GM18951 (cell line): ENCODE measurements around the gene KCNT2.

Source experiments
- POLR2A ChIP-seq: IDR thresholded peaks from 4 replicates; pipeline ENCODE4 v1.6.1; 2011; ENCODE audit warnings: mild to moderate bottlenecking; ENCODE audit not compliant: insufficient read length, insufficient read depth; ENCODE audit errors: extremely low read depth
- in situ Hi-C: fragments of 300-500 bp; cut with MboI; formaldehyde crosslinking; loops from one replicate; pipeline ENCODE4 v1.12.0; 2022; ENCODE audit warnings: low sequenced_read_pairs, mixed read lengths, inconsistent platforms; ENCODE audit not compliant: unreplicated experiment

The KCNT2 gene

DNA sequence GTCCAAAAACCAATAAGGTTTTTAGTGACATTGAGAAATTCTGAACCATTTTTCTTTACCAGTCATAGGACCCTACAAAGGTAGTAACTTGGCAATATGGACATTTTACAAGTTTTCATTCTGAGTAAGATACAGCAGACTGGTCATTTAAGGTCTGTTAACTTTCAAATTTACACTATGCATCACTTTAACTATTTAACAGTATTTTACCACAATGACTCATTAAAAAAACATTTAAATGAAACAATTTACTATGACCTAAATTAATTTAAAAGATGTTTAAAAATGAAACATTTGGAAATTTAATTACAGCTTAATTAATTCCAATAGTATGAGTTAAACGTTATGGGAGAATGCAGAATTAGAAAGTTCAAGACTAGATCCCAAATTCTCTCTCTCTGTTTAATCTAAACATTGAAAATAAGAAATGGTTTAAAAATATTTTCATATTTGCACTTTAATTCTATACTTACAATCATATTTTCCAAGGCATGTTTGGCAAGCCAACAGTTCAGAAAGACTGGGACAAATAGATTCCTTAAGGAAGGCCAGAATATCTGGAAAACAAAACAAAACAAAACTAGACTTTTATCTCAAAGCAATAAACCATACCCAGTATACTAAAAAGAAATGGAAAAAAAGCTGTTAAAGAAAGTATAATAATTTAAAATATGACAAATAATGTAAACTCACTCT lies 140.9 kb downstream of the KCNT2 start:
- in situ Hi-C loops: no loop called here
- no peak for TF ChIP-seq POLR2A

GRCh38 chr1:196466654-196467053 lies 141.6 kb downstream of the KCNT2 start:
- no peak for TF ChIP-seq POLR2A
- in situ Hi-C loops: no loop called here

DNA sequence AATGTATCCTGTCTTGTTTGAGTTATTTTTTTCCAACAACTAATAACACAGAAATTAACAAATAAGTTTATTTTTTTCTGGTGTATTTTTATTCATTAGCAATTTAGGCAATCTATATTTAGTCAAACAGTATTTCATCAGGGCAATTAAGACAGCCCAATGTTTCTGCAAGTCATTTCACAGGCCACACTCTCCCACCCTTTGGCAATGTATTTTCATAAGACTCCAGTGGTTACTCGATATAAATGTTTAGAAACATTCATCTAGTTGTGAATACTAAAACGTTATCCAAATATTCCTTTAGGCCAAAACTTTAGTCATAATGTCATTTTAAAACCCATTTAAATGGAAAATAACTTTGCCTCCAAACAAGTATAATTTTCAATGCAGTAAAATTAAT lies 142.1 kb downstream of the KCNT2 start:
- in situ Hi-C loops: no loop called here
- no peak for TF ChIP-seq POLR2A

GRCh38 chr1:196464480-196464941 lies 143.7 kb downstream of the KCNT2 start:
- in situ Hi-C loops: no loop called here
- no peak for TF ChIP-seq POLR2A

DNA sequence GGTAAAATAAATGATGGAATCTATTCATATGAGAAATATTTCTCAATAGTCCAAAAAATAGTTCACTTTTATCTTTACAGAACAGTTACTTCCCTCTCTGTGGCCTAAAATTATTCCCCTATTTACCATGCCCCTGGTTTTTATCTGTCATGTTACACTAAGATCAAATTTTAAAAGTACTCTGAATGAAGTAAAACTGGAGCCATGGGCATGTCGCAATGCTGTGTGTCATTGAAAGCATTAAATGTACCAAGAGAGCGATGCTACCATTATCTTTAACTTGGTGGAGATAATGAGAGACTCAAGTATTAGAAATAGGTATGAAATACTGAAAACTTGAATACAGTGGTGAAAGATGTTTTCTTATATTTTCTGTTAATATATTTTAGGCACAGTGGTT lies 146.2 kb downstream of the KCNT2 start:
- TF ChIP-seq POLR2A: no peak
- in situ Hi-C loops: no loop called here

- no peak for TF ChIP-seq POLR2A
- in situ Hi-C loops: no loop called here
Measured at GRCh38 chr1:196461521-196461920, 146.7 kb downstream of the KCNT2 start.

DNA sequence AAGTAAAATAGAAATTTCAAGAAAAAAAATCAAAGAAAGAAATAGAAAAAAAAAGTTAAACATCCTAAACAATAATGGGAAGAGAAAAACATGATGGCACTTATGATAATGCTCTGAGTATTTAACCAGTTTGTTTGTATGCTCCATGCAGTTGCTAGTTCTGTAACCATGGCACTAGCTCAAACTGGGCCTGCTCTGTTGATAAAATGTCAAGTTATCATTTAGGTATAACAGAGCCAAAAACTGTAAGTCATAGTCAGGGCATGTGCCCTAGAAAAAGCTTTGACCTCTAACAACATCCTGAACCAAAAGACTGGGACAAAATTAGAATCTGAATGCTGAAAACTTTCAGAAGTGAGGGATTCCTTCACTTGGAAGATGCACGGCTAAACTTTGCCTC lies 148.9 kb downstream of the KCNT2 start:
- in situ Hi-C loops: no loop called here
- no peak for TF ChIP-seq POLR2A

- no peak for TF ChIP-seq POLR2A
- in situ Hi-C loops: no loop called here
Measured at GRCh38 chr1:196454792-196455191, 153.4 kb downstream of the KCNT2 start.

- no peak for TF ChIP-seq POLR2A
- in situ Hi-C loops: no loop called here
Measured at GRCh38 chr1:196451103-196451502, 157.1 kb downstream of the KCNT2 start.

- in situ Hi-C loops: no loop called here
- TF ChIP-seq POLR2A: no peak
Measured at GRCh38 chr1:196450143-196451095, 157.8 kb downstream of the KCNT2 start.

GRCh38 chr1:196449460-196449859 lies 158.8 kb downstream of the KCNT2 start:
- TF ChIP-seq POLR2A: no peak
- in situ Hi-C loops: no loop called here

DNA sequence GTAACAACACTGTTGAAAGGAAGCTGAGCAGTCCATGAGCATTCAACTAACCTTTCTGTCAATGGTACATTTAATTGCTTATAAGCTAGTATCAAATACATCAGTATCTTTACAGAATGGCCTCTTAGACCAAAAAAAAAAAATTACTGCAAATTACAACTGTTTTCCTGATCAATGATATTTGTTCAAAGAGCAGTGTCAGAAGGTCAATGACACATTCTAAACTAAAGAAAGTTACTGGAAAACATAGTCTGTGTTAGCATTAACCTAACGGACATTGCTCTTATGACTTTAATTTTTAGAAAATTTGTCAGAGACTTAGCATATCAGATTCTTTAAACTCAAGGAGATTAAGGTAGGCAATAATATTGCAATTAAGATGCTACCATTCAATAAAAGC lies 162.5 kb downstream of the KCNT2 start:
- in situ Hi-C loops: no loop called here
- no peak for TF ChIP-seq POLR2A

GRCh38 chr1:196444634-196445033 lies 163.6 kb downstream of the KCNT2 start:
- in situ Hi-C loops: no loop called here

DNA sequence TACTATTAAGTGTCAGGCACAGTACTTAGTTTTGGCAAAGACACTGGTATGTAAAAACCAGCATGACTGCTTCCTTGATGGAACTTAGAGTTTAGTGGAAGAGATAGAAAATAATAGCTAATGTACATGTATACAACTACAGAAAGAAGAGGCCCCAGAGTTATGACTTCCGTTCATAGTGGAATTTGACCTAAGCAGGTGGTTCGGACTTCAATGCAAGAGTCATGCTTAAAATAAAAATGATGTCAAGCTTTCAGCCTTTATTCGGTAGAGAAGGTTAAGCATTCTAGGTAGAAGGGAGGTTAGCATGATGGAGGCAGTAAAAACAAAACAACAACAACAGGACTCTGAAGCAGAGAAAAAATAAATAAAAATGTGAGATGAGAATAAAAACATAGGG lies 165.9 kb downstream of the KCNT2 start:
- in situ Hi-C loops: no loop called here
- no peak for TF ChIP-seq POLR2A

More at GRCh38 chr1:196444634-196445033, 163.6 kb downstream of the KCNT2 start:
- TF ChIP-seq POLR2A: no peak
